DND-41 (cell line): ENCODE measurements around the gene EIPR1.

Source experiments
- ATAC-seq: fragments of 200-7000 bp; cut with Tn5 transposase; 3 replicates; pipeline ENCODE4 v1.9.1; 2021; ENCODE audit warnings: low read depth; ENCODE audit not compliant: insufficient read depth
- DNase-seq: peaks from one replicate; pipeline ENCODE4 v3.0.0-alpha.2; 2020
- H2AFZ ChIP-seq: 2 replicates; pipeline ENCODE4 v1.6.0; 2012; ENCODE audit warnings: low read depth, low read length
- H3K27ac ChIP-seq: 2 replicates; pipeline ENCODE4 v1.5.1; 2012; ENCODE audit warnings: low read length, inconsistent platforms
- H3K27me3 ChIP-seq: fragments of 200-600 bp; sonication (generic); 2 replicates; pipeline ENCODE4 v1.6.0; 2012; ENCODE audit warnings: low read length, mild to moderate bottlenecking, inconsistent platforms; ENCODE audit not compliant: insufficient read depth, poor library complexity
- H3K36me3 ChIP-seq: 2 replicates; pipeline ENCODE4 v1.5.1; 2012; ENCODE audit warnings: low read length, inconsistent platforms; ENCODE audit not compliant: insufficient read depth
- H3K4me1 ChIP-seq: 2 replicates; pipeline ENCODE4 v1.5.1; 2012; ENCODE audit warnings: mild to moderate bottlenecking, low read length; ENCODE audit not compliant: insufficient read depth
- H3K4me2 ChIP-seq: 2 replicates; pipeline ENCODE4 v1.6.0; 2012; ENCODE audit warnings: mild to moderate bottlenecking, moderate library complexity, low read length, inconsistent platforms; ENCODE audit not compliant: insufficient read depth
- H3K4me3 ChIP-seq, 2 experiments: fragments of 200-600 bp in 1 of 2; shearing (Covaris generic) in 1 of 2; 2 replicates each; pipeline ENCODE4 v1.5.1; 2012 to 2016; ENCODE audit warnings: inconsistent platforms in 2 of 2, low read length in 2 of 2, mild to moderate bottlenecking in 2 of 2, low read depth in 1 of 2, moderate library complexity in 1 of 2
- H3K79me2 ChIP-seq: 2 replicates; pipeline ENCODE4 v1.6.0; 2012; ENCODE audit warnings: low read length, inconsistent platforms; ENCODE audit not compliant: insufficient read depth
- H3K9ac ChIP-seq: 2 replicates; pipeline ENCODE4 v1.6.0; 2012; ENCODE audit warnings: low read depth, mild to moderate bottlenecking, inconsistent platforms, low read length, moderate library complexity
- H3K9me3 ChIP-seq: 2 replicates; pipeline ENCODE4 v1.5.1; 2012; ENCODE audit warnings: low read length, moderate library complexity, mild to moderate bottlenecking, inconsistent platforms; ENCODE audit not compliant: insufficient read depth, severe bottlenecking
- H4K20me1 ChIP-seq: 2 replicates; pipeline ENCODE4 v1.6.0; 2012; ENCODE audit warnings: low read length; ENCODE audit not compliant: insufficient read depth
- EZH2 ChIP-seq: IDR thresholded peaks from 3 replicates; pipeline ENCODE4 v1.6.1; 2012; ENCODE audit warnings: borderline replicate concordance, low read depth, mild to moderate bottlenecking, moderate library complexity, low read length, inconsistent platforms; ENCODE audit not compliant: severe bottlenecking
- TF ChIP-seq, protein P1 (sequence below): IDR thresholded peaks from 2 replicates; pipeline ENCODE4 v1.5.1; 2012; ENCODE audit warnings: borderline replicate concordance, low read length, moderate library complexity, mild to moderate bottlenecking; ENCODE audit not compliant: poor library complexity, severe bottlenecking; ENCODE audit errors: extremely low read depth

The EIPR1 gene

DNA sequence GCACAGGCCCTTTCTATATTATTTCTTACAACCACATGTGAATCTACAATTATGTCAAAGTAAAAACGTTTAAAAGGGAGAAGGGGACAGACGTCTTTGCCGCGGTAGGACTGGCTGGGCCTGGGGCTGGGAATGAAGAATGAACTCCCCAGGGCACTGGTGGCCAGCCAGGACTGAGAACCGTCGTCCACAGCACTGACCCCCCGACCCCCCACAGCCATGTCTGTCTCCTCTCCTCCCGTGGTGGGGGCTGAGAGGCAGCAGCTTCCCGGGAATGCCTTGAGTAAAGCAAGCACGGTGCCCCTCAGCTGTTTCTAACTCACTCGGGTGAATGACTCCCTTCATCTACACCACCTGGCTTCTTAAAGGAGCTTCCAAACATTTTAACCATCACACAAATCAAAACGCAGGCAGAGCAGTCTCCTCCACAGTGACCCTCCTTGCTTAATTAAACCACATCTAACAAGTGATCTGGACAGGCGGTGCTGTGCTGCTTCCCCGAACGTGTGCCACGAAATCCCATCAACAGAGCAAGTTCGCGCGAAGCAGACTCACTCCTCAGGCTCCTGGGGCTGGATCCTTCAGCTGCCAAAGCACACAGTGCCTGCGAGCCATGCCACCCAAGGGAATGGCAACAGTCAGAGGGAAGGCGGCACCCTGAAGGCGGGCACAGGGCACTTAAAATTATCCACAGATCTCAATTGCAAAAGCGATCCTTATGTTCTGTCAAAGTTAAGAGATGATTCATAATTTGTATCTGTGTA lies 217.7 kb downstream of the EIPR1 start:
- Histone ChIP-seq H3K36me3 (no peaks in the 10 kb centered on the region), H3K4me2 (no peak overlapping the region), H3K27me3 (no peaks in the 10 kb centered on the region), H3K4me3 (no peak overlapping the region), H2AFZ (no peak overlapping the region), H3K4me1 (no peaks in the 10 kb centered on the region), H3K27ac (no peak overlapping the region), H3K79me2 (no peaks in the 10 kb centered on the region), H3K9me3 (peaks cover 8% of the 10 kb centered on the region), H4K20me1 (no peaks in the 10 kb centered on the region), H3K9ac (no peak overlapping the region)
- no peak for DNase-seq
- ATAC-seq: no peak
- TF ChIP-seq EZH2: no peak
- TF ChIP-seq, protein P1, sequence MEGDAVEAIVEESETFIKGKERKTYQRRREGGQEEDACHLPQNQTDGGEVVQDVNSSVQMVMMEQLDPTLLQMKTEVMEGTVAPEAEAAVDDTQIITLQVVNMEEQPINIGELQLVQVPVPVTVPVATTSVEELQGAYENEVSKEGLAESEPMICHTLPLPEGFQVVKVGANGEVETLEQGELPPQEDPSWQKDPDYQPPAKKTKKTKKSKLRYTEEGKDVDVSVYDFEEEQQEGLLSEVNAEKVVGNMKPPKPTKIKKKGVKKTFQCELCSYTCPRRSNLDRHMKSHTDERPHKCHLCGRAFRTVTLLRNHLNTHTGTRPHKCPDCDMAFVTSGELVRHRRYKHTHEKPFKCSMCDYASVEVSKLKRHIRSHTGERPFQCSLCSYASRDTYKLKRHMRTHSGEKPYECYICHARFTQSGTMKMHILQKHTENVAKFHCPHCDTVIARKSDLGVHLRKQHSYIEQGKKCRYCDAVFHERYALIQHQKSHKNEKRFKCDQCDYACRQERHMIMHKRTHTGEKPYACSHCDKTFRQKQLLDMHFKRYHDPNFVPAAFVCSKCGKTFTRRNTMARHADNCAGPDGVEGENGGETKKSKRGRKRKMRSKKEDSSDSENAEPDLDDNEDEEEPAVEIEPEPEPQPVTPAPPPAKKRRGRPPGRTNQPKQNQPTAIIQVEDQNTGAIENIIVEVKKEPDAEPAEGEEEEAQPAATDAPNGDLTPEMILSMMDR: no peak

- H3K27me3 ChIP-seq: no peaks in the 10 kb centered on the region
- no peak overlapping the region for H3K9ac ChIP-seq
- ATAC-seq (no peak), DNase-seq (no peak)
- H3K9me3 ChIP-seq: no peaks in the 10 kb centered on the region
- H3K79me2 ChIP-seq: no peaks in the 10 kb centered on the region
- TF ChIP-seq, protein P1: no peak
- TF ChIP-seq EZH2: no peak
- no peaks in the 10 kb centered on the region for H3K36me3 ChIP-seq
- no peak overlapping the region for H3K4me3 ChIP-seq
- no peaks in the 10 kb centered on the region for H4K20me1 ChIP-seq
- H3K4me1 ChIP-seq: no peaks in the 10 kb centered on the region
- H3K4me2 ChIP-seq: no peak overlapping the region
- no peak overlapping the region for H3K27ac ChIP-seq
- no peak overlapping the region for H2AFZ ChIP-seq
Observed at GRCh38 chr2:3154700-3155099, 222.9 kb downstream of the EIPR1 start.

- H2AFZ ChIP-seq: no peak overlapping the region
- no peak for TF ChIP-seq EZH2
- TF ChIP-seq, protein P1: no peak
- H3K4me2 ChIP-seq: no peak overlapping the region
Observed at GRCh38 chr2:3154146-3154545, 223.5 kb downstream of the EIPR1 start.

More at GRCh38 chr2:3154146-3154545, 223.5 kb downstream of the EIPR1 start:
- H4K20me1 ChIP-seq: no peaks in the 10 kb centered on the region
- H3K79me2 ChIP-seq: no peaks in the 10 kb centered on the region
- DNase-seq: no peak
- no peak overlapping the region for H3K9ac ChIP-seq
- no peaks in the 10 kb centered on the region for H3K36me3 ChIP-seq
- no peaks in the 10 kb centered on the region for H3K27me3 ChIP-seq
- no peak overlapping the region for H3K27ac ChIP-seq
- ATAC-seq: no peak
- no peaks in the 10 kb centered on the region for H3K4me1 ChIP-seq
- H3K9me3 ChIP-seq: no peaks in the 10 kb centered on the region
- no peak overlapping the region for H3K4me3 ChIP-seq
